Peyer's patch (tissue), 4 donors: ENCODE data around the gene CPSF6. TPM values are rescaled to one million over a fixed set of nuclear protein-coding genes. Genes with fewer than 3 reads are reported as not detected.

Source experiments
- DNase-seq, 3 donors: peaks; one replicate each; pipeline ENCODE4 v3.0.0-alpha.2; 2017 to 2019
- H3K27ac ChIP-seq, 4 donors: fragments of 200-600 bp; sonication (generic); one replicate each; pipeline ENCODE4 v1.5.1; 2016 to 2019
- H3K27me3 ChIP-seq, 2 donors: fragments of 200-600 bp; sonication (generic); one replicate each; pipeline ENCODE4 v1.5.1; 2019
- H3K36me3 ChIP-seq, 3 donors: fragments of 200-600 bp; sonication (generic); one replicate each; pipeline ENCODE4 v1.5.1; 2016 to 2019
- H3K4me1 ChIP-seq, 4 donors: fragments of 200-600 bp; sonication (generic); one replicate each; pipeline ENCODE4 v1.5.1; 2016 to 2019
- H3K4me3 ChIP-seq, 4 donors: fragments of 200-600 bp; sonication (generic); 1 replicate in 3 of 4; 2 replicates in 1 of 4; pipeline ENCODE4 v1.5.1; 2016 to 2019; ENCODE audit warnings: mild to moderate bottlenecking in 1 of 4
- H3K9me3 ChIP-seq, 4 donors: fragments of 200-600 bp; sonication (generic); one replicate each; pipeline ENCODE4 v1.5.1; 2016 to 2019; ENCODE audit warnings: mild to moderate bottlenecking in 1 of 4
- CTCF ChIP-seq, 6 experiments: fragments of 450-650 bp in 4 of 6; fragments of 200-600 bp in 2 of 6; sonication (generic) in 1 of 6; IDR thresholded peaks; one replicate each; pipeline ENCODE4 v1.5.1; 2017 to 2019; ENCODE audit warnings: antibody characterized with exemption in 6 of 6, mild to moderate bottlenecking in 3 of 6, moderate library complexity in 1 of 6
- POLR2A ChIP-seq, 2 donors: fragments of 450-650 bp; IDR thresholded peaks; one replicate each; pipeline ENCODE4 v1.5.1; 2017; ENCODE audit warnings: antibody characterized with exemption in 2 of 2, mild to moderate bottlenecking in 2 of 2, moderate library complexity in 2 of 2
- total RNA-seq, 4 donors: library from RNA; depleted of rRNA; stranded (reverse); fragments of >200 nt; gene quantifications; one replicate each; pipeline ENCODE4 v1.1.0, GENCODE V29; 2016

Gene CPSF6
- total RNA-seq, 4 donors from 2014 or later: 25.0 to 41.6 (median 41.3) TPM

GRCh38 chr12:69269736-69270135 is 30.4 kb downstream of the CPSF6 start:
- no peaks in the 10 kb centered on the region for H3K4me1 ChIP-seq
- H3K4me3 ChIP-seq: no peak overlapping the region
- peaks cover 0 to 10% (median 0%) of the 10 kb centered on the region in 3 donors for H3K36me3 ChIP-seq
- no peak overlapping the region for H3K27ac ChIP-seq
- DNase-seq: no peak
- H3K27me3 ChIP-seq: no peaks in the 10 kb centered on the region
- TF ChIP-seq CTCF (IDR thresholded peaks at IDR 0.05) (no peak), POLR2A (IDR thresholded peaks at IDR 0.05) (no peak)
- H3K9me3 ChIP-seq: no peaks in the 10 kb centered on the region

- Histone ChIP-seq H3K27ac (no peak overlapping the region), H3K4me3 (no peak overlapping the region), H3K27me3 (no peaks in the 10 kb centered on the region), H3K36me3 (peaks cover 0 to 9% (median 0%) of the 10 kb centered on the region in 3 donors), H3K4me1 (no peaks in the 10 kb centered on the region), H3K9me3 (no peaks in the 10 kb centered on the region)
- DNase-seq: no peak
- TF ChIP-seq CTCF (IDR thresholded peaks at IDR 0.05): no peak
- no peak for TF ChIP-seq POLR2A (IDR thresholded peaks at IDR 0.05)
Observed at GRCh38 chr12:69272511-69272910, 33.1 kb downstream of the CPSF6 start.

GRCh38 chr12:69274861-69275260 is 35.5 kb downstream of the CPSF6 start:
- Histone ChIP-seq H3K36me3 (peaks cover 0 to 2% (median 0%) of the 10 kb centered on the region in 3 donors), H3K9me3 (no peaks in the 10 kb centered on the region), H3K27me3 (no peaks in the 10 kb centered on the region), H3K4me3 (no peak overlapping the region), H3K27ac (no peak overlapping the region), H3K4me1 (no peaks in the 10 kb centered on the region)
- TF ChIP-seq POLR2A (IDR thresholded peaks at IDR 0.05) (no peak), CTCF (IDR thresholded peaks at IDR 0.05) (no peak)
- DNase-seq: no peak

GRCh38 chr12:69275471-69275891 is 36.1 kb downstream of the CPSF6 start:
- no peak overlapping the region for H3K4me3 ChIP-seq
- H3K9me3 ChIP-seq: no peaks in the 10 kb centered on the region
- no peaks in the 10 kb centered on the region for H3K4me1 ChIP-seq
- DNase-seq: no peak
- no peaks in the 10 kb centered on the region for H3K27me3 ChIP-seq
- TF ChIP-seq CTCF (IDR thresholded peaks at IDR 0.05): no peak
- TF ChIP-seq POLR2A (IDR thresholded peaks at IDR 0.05): no peak
- H3K36me3 ChIP-seq: no peaks in the 10 kb centered on the region
- H3K27ac ChIP-seq: no peak overlapping the region

GRCh38 chr12:69278814-69279782 is 39.7 kb downstream of the CPSF6 start:
- Histone ChIP-seq H3K36me3 (no peaks in the 10 kb centered on the region), H3K4me3 (no peak overlapping the region), H3K27me3 (no peaks in the 10 kb centered on the region), H3K4me1 (peaks cover 0 to 6% (median 0%) of the 10 kb centered on the region in 4 donors), H3K27ac (no peak overlapping the region), H3K9me3 (no peaks in the 10 kb centered on the region)
- TF ChIP-seq POLR2A (IDR thresholded peaks at IDR 0.05): no peak
- no peak for TF ChIP-seq CTCF (IDR thresholded peaks at IDR 0.05)
- no peak for DNase-seq
